NCI-H2029 (cell line): ENCODE data around the gene STK39.
"Not testable (repeated sequence)": the region's sequence is repeated elsewhere in the genome, so short reads cannot be mapped to it uniquely, and the experiment has no call there.

Source experiments
- DNase-seq: peaks from one replicate; lab custom pipeline; 2025; lab: John Stamatoyannopoulos, UW

STK39 gene

DNA sequence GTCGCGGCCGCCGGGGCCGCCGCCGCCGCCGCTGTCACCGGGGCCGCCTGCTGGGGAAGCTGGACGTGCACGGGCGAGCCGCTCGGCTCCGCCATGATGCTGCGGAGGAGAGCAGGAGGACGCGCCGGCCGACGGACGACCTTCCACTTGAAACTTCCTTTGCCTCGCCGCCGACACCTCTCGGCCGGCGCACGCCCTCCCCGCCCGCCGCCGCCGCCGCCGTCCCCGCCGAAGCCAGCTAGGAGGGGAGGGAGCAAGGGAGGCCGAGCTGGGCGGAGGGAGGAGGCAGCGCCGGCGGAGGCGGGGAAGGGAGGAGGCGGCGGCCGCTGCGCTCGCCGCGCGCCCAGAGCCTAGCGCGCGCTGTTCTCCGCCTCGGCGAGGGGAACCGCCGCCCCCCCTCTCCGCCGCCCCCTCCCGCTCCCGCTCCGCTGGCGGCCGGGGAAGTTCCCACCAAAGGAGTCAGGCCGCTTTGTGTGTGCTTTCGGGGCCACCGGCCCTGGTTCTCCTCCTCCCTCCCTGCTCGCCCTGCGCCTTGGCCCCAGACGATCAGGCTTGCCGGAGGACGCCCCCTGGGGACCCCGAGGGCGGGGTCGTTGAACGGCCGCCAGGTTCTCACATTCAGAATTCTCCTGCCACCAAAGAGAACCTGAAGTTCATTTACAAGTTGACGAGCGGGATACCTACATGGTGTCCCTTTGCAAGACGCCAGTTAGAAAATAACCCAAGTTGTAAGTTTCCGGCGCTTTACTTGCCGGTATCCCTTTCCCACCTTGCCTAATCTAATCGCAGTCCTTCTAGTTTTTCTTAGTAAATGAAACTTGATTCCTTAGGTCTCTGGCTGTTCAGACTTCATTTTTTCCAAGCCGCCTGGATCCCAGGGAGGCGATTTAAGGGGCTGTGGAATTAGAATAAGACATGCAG, at the start of gene STK39:
TSS of gene STK39 (minus strand) at position 255 of the 921 bp plus-strand sequence. CDS start at position 95, 160 bp downstream.
- peak; percentile 76 for DNase-seq

DNA sequence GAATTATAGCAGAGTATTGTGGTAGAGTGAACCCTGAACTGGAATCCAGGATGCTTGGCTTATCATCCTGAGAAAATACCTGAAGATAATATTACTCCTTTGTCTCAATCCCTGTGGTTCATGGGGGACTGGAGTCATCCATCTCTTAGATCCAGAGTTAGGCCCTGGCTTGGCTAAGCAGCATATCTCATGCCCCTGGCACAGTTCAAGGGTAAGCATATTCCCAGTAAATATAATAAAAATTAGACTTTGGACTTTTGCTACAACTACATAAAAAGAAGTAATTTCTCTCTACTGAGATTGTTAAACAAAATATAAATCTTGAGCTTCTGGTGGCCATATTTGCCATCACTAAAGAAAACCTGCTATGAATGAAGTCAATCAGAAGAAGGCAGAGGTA, 47.7 kb upstream of the STK39 start:
- DNase-seq: no peak

DNA sequence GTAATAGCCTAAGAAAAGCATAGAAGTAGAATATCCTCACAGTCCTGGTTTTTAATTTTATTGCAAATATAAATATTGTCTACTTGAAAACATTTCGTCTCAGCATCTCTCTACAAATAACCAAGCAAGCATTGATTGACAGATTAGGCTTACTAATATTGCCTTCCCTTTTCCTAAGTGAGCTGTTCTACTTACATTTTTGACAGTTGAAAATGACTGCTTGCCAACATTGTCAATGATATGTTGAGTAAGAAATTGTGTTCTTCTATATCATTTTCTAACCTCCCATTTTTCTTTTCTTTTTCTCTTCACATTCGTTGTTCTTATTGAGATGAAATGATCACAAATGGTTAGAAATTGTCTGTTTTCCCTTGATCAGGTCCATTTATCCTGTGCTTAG, 47.0 kb upstream of the STK39 start:
- DNase-seq: no peak

DNA sequence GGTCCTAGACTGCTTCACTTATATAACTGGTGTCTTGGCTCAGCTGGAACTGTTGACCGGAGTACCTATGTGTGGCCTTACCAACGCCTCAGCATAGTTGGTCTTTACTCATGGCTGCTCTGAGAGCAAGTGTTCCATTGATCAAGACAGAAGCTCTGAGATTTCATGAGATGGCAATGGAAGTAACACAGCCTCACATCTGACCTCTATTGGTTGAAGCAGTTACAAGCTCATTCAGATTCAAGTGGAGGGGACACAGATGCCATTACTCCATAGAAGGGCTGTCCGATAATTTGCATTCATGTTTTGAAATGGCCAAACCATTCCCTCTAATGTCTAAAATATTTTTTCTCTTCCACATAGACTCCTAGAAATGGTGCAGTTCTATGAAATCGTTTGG, 46.4 kb upstream of the STK39 start:
- no peak for DNase-seq

DNA sequence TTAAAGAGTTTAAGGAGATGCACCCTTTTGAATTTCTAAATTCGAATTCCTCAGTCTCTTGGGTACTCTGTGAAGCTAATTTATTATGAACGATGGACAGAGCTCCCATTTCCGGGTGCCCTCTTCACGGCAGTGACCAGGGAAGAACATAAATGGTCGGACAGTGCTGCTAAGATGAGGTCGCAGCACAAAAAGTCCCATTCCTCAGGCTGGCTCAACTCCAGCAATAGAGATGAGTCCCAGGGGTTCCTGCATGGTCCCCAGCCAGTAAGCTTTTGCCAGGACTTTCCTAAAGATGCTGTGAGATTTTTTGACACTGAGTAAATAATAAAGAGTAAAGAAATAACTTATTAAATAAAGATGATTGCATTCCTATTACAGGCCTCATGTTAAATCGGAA, 43.0 kb upstream of the STK39 start:
- no peak for DNase-seq

DNA sequence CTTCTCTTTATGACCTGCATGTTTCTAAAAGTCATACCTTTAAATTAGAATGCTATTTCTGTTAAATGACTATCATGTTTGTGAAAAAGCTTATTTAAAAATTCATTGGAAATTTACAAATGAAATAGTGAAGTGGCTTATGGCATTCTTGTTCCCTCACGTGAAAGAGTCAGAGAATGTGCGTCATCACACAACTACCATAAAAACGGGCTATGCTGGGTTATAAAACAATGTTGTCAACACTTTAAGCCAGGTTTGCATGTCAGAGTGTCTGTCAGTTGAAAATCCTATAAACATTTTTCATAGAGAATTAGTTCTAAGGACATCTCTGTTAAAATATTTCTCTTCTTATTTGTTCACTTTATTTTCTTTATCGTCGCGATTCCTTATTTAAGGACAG, 42.5 kb upstream of the STK39 start:
- no peak for DNase-seq

DNA sequence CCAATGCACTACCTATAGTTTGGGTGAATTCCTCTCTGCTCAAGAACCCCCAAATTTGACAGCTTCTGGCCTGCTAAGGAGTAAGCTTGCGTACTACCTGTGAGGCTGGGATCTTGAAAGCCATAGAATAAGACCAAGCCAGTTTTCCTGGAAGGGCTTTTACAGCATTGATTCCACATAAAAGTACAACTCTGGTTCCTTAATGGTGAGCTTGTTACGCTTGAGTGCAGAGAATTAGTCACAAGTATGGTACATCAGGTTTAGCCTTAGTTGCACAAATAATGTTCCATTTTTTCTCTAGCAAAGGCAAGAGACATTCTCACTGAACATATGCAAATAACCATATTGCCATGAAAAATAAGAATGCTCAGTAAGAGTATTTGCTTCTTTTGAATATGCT, 39.1 kb upstream of the STK39 start:
- no peak for DNase-seq

DNA sequence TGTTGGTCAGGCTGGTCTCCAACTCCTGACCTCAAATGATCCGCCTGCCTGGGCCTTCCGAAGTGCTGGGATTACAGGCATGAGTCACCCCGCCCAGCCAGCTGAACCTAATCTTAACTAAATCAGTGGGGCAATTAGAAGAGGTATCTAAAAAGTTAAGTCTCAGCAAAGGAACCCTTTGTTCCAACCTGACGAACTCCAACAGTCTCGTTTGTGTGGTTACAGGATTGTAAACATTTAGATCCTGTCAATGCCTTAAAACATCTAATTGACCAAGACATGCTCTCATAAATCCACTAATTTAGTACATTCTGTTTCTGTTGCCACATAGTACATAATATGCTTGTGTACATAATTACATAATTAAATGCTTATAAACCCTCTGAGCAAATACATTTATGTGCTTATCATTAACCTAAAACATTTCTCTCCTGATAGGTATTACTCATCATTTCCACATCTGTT, 31.1 kb upstream of the STK39 start:
- DNase-seq: no peak

DNA sequence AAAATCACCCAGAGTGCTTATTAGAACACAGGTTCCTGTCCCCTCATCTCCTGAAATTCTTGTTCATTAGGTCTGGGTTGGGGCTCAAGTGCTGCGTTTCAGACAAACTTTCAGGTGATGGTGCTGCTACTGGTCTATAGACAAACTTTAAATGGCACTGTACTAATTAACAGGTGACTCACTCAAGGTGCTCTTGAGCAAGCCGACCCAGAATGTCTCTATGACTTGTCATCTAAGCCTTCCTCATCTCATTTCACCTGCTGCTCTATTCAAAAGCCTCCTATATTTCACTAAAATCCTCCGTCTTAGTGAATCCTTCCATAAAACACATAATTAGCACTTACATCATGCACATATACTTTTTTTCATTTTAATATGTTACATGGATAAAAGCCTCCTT, 29.9 kb upstream of the STK39 start:
- DNase-seq: no peak

DNA sequence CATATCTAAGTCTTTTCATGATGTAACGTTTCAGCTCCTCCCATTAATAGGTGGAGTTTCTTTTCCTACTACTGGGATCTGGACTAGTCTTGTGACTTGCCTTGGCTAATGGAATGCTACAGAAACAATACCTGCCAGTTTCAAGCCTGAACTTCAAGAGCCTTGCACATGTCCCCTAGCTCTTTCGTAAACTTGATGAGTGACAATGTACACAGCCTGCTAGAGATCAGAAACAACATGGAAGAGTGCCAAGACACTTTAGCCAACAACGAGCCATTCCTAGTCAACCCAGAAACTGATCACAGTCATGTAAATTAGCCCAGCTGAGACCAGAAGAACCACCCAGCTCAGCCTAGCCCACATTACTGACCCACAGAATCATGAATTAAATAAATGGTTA, 24.8 kb upstream of the STK39 start:
- peak; percentile 71 for DNase-seq

DNA sequence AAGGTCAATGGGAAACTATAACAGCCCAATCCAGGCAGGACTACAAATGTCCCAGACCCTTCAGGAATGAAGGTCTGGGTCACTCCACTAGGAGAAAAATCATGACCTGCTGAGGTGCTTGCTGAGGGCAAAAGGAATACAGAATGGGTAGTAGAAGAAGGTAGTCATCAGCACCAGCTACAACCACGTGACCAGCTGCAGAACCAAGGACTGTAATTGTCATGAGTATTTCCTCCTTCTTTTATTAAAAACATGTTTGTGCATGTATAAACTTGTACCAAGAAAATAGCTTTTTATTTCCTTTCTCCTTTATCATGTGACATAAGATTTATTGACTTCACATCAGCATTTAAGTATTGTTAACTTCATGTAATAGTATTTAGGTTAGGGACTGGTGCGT, 15.5 kb upstream of the STK39 start:
- DNase-seq: not testable (repeated sequence)

DNA sequence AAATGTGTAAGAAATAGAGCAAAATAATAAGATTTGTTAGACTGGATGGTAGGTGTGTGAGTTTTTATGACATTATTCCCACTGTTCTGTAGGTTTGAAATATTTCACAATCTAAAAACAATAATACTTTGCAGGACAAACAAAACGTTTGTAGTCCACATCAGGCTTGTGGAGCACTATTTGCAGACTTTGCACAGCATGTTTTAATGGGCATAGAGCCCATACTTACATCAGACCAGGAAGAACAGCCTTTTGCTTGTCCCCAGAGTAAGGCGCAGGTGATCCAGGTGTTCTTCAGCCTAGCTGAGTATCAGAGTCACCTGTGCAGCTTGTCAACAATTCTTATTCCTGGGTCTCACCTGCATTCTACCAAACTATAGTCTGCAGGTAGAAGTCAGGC, 9.1 kb upstream of the STK39 start:
- DNase-seq: peak; percentile 87

DNA sequence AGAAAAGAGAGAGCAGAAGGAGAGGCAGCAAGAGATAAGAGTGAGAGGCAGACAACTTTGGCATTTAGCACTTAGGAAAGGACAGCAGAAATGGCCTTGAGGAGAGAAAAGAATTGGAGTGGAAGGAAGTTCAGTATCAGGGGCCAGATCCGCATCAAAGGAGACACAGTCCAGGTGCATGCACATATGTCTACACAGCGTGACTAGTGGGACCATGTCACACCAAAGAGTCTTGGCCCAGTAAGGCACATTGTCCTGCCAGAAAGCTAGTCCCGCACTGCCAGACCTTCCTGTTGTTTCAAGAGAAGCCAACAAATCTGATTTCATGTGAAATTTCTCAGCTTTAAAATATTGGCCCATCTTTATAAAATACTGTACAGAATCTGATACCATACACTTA, 8.5 kb upstream of the STK39 start:
- DNase-seq: peak; percentile 36

DNA sequence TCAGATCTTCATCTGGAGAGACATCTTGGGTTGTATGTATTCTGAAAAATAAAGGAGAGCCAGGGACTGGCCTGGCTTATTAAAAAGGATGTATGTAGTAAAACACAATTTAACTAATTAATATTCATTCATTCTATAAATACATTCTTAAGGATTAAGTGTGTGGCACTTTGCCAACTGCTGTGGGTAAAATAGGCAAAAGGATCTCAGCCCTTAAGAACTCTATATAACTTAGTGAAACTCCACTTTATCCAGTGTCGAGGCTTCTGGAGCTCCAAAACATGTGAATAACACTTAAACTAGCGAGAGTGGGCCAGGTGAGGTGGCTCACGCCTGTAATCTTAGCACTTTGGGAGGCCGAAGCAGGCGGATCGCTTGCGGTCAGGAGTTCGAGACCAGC, 7.7 kb upstream of the STK39 start:
- DNase-seq: no peak

DNA sequence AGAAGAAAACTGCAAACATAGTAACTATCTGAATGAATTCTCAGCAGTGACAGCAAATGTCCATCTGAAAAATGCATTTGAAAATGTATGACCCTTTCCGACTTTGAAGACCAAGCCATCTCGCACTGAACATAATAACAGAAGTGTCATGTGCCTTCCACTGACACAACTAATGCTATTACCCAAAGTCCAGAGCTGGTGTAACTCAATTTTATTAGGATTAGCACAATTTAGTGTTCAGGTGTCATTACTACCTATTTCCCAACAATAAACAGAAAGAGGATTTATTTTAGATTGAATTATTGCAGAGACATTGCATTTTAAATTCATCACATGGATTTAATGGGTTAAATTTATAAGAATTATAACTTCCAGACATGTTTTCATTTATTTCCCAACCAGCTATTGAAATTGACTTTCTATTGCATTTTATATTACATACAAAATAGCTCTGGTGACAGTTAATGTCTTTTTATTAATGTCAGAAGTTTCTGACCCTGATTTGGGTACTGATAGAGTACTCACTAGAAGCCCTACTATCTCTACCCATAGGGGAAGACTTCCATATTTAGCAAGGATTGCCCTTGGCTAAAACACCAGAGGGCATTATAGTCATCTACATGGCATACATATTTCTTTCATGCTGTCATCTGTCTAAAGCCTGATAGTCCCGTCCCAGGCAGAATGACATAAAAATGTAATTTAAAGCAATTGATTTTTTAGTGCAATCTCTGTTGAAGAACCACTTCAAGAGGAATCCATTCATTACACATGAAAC, 7.0 kb upstream of the STK39 start:
- DNase-seq: no peak

DNA sequence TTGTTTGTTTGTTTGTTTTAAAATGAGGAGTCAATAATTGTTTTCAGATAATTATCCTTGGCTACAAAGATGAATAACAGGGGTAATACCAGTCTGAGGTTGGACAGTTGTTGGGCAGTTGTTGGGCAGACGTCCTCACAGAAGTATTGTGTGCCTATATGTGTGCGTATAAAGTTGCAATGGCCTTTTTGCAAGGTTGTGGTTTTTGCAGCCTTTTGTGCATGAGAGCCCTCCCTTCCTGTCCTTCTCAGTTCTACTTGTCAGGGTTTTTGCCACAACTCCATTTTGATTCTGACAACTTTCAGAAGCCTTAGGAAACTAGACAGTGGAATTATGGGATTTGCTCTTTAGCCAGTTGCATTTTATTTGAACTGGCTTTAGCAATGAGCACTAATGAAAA, 6.0 kb upstream of the STK39 start:
- no peak for DNase-seq

DNA sequence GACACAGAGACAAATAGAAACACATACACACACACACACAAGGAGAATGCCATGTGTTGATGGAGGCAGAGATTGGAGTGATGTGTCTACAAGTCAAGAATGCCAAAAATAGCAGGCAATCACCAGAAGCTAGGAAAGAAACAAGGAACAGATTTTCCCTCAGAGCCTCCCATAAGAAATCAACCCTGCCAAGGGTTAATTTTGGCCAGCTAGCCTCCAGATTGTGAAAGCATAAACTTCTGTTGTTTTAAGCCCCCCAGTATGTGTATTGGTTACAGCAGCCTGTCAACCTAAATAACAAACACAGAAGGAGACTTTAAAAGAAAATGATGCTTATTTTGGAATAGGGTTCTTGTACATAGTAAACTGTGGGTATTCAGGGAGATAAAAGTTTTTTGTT, 5.6 kb upstream of the STK39 start:
- DNase-seq: no peak

DNA sequence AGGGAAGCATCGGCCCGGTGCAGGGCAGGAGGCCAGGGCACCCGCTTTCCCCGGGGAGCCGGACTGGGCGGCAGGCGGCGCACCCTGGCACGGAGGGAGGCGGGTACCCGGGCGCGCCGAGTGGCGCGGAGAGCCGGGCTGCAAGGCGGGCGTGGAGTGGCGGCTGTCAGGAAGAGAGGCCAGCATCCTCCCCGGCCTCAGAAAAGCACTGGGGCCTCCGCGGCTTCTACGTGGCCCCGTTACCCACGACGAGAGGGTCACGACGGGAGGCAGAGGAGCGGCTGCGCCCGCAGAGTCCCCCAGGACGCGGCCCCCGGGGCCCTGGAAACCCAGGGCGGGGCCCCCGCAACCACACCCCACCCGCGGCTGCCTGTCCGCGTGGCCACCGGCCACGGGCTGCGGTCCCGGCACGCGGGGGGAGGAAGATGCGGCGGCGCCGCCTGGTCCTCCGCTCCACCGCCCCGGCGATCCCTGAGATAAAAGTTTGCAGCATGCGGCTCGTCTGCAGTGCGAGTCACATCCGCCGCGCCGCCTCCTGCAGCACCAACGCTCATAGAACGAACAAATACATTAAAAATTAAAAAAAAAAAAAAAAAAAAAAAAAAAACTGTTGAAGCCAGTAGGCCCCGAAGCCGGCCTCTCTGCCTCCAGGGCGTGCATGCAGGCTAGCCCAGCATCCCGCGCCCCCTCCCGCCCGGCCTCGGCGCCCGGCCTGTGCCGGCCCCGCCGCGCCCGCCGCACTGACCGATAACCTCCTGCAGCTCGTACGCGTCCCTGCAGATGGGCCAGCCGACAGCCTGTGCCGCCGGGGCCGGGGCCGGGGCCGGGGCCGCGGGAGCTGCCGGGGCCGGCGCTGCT, 683 bp downstream of the STK39 start:
- DNase-seq: peak; percentile 53

DNA sequence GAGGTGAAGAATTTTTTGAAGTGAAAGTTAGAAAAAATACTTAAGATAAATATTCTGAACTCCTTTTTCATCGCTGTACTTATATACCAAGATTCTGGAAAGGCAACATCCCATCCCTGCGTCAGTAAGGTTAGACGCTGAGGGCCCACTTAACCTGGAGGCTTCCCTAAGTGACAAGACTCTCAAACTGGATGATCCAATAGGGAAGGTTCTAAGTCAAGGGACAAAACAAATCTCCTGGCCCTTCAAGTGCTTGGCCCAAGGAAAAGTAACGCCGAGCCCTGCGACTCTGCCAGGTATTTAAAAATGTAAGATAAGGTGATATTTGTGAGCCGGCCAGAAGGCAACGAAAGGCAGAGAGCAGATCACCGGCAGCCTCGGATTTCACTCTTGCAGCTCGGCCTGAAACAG, 1.3 kb downstream of the STK39 start:
- DNase-seq: peak; percentile 53

DNA sequence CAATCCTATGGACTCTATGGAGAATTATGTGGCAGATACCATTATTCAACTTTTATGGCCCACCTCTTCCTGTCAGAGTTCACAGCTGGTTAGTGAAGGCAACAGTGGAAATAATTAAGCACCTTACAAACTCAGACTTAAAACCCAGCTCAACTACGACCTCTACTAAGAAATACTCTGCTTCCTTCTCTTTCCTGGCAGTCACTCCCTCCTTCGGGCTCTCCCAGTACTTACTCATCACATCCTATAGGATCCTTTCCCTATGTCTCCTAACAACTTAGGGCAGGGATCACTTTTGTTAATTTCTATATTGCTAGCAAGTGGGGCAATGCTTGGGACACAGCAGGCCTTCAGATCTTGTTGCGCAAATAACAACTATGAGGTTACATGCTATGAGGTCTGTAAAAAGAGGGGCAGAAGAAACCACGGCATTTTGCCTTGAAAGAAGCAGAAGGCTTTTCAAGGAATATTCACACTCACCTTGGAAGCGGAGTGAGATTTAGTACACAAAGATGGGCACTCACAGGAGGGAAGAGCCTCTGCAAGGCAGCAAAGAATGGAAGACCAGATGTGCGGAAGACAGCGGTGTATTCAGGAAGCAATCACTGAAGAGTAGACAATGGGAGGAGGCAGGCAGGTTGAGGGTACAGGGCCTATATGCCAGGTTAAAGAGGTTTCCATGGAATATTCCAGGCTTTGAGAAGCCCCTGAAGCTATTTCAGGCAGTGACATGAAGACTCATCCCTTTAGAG, 2.1 kb downstream of the STK39 start:
- DNase-seq: no peak

DNA sequence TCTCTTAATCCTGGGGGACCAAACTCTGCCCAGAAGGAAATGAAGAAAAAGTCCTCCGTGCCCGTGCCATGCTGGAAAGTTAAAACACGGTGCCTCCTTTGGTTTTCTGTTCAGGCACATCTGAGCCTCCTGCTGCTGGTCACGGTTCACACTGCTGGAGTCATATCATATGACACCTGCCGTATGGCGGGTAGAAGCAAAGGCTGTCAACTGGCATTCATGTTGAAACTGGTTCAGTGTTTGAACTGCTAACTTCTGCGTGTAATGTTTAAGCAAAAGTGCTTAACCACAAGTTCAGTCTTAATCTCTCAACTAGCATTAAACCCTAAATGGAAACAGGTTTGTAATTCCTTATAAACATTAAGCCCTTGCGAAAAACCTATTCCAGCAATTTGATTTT, 3.1 kb downstream of the STK39 start:
- peak; percentile 71 for DNase-seq
